Gastroesophageal sphincter (tissue), 3 donors: ENCODE results near the gene ACOXL.

Experiments used
- CTCF ChIP-seq, 4 experiments: fragments of 200-600 bp in 2 of 4; fragments of 450-650 bp in 2 of 4; sonication (generic) in 1 of 4; IDR thresholded peaks; one replicate each; pipeline ENCODE4 v1.5.1; 2017 to 2019; ENCODE audit warnings: antibody characterized with exemption in 4 of 4, mild to moderate bottlenecking in 2 of 4, moderate library complexity in 2 of 4
- POLR2A ChIP-seq, 2 donors: fragments of 450-650 bp; IDR thresholded peaks; one replicate each; pipeline ENCODE4 v1.6.1; 2017; ENCODE audit warnings: antibody characterized with exemption in 2 of 2, mild to moderate bottlenecking in 2 of 2, moderate library complexity in 1 of 2
- POLR2AphosphoS5 ChIP-seq: sonication (generic); formaldehyde crosslinking; IDR thresholded peaks from one replicate; pipeline ENCODE4 v1.6.1; 2017; ENCODE audit warnings: antibody characterized with exemption

- TF ChIP-seq POLR2A (IDR thresholded peaks at IDR 0.05) (no peak), CTCF (IDR thresholded peaks at IDR 0.05) (no peak), POLR2AphosphoS5 (no peak)
Observed at GRCh38 chr2:110848519-110849030, 116.2 kb downstream of the ACOXL start.
